ENCODE results near the gene NFATC2IP.

Gene NFATC2IP

GRCh38 chr16:28917095-28917494 is 33.6 kb upstream of the NFATC2IP start:
- TF ChIP-seq CTCF (IDR thresholded peaks at IDR 0.05; ENCODE audit: borderline replicate concordance, insufficient read depth, low read depth, low read length) = no peak
- no peak overlapping the region for H3K4me3 ChIP-seq (ENCODE audit: low read depth, low read length)

- TF ChIP-seq CTCF (IDR thresholded peaks at IDR 0.05; ENCODE audit: borderline replicate concordance, insufficient read depth, low read depth, low read length) = no peak
- no peak overlapping the region for H3K4me3 ChIP-seq (ENCODE audit: low read depth, low read length)
Measured at GRCh38 chr16:28918698-28919097, 32.0 kb upstream of the NFATC2IP start.

GRCh38 chr16:28923231-28923587 is 27.5 kb upstream of the NFATC2IP start:
- TF ChIP-seq CTCF (IDR thresholded peaks at IDR 0.05; ENCODE audit: borderline replicate concordance, insufficient read depth, low read depth, low read length) = no peak
- H3K4me3 ChIP-seq (ENCODE audit: low read depth, low read length) = no peak overlapping the region

- TF ChIP-seq CTCF (IDR thresholded peaks at IDR 0.05; ENCODE audit: borderline replicate concordance, insufficient read depth, low read depth, low read length) = no peak
- H3K4me3 ChIP-seq (ENCODE audit: low read depth, low read length) = peak overlapping the region; percentile 86
Measured at GRCh38 chr16:28923652-28924398, 26.9 kb upstream of the NFATC2IP start.

- 0 out of 2 replicates have a peak, but pooled peaks have one; percentile 4 for TF ChIP-seq CTCF (IDR thresholded peaks at IDR 0.05; ENCODE audit: borderline replicate concordance, insufficient read depth, low read depth, low read length)
- peak overlapping the region; percentile 86 for H3K4me3 ChIP-seq (ENCODE audit: low read depth, low read length)
Measured at GRCh38 chr16:28924399-28924761, 26.4 kb upstream of the NFATC2IP start.

- peak within 1 kb of the TSS; percentile 86 for H3K4me3 ChIP-seq (ENCODE audit: low read depth, low read length)
- TF ChIP-seq CTCF (IDR thresholded peaks at IDR 0.05; ENCODE audit: borderline replicate concordance, insufficient read depth, low read depth, low read length) = no peak
Measured at GRCh38 chr16:28924762-28925385, 25.9 kb upstream of the NFATC2IP start, which contains the start of gene RABEP2. Gene RABEP2 (minus strand): TSS chr16:28925238. CDS start chr16:28925163, 75 bp downstream.
